Endometrial microvascular endothelial cells (primary cell): ENCODE results near the gene VAPA. TPM values are rescaled to one million over a fixed set of nuclear protein-coding genes. Genes with fewer than 3 reads are reported as not detected.

Experiments used
- in situ Hi-C: cut with HindIII; loops from 2 replicates; pipeline ENCODE4 v1.10.0; 2017; ENCODE audit warnings: low sequenced_read_pairs, low pct_unique_long_range_greater_than_20kb; ENCODE audit errors: inconsistent ontology term
- total RNA-seq: library from RNA; depleted of rRNA; stranded (reverse); fragments of >200 nt; gene quantifications from one replicate; pipeline ENCODE4 v1.2.3, GENCODE V29; 2015; ENCODE audit errors: inconsistent ontology term

Gene VAPA, protein sequence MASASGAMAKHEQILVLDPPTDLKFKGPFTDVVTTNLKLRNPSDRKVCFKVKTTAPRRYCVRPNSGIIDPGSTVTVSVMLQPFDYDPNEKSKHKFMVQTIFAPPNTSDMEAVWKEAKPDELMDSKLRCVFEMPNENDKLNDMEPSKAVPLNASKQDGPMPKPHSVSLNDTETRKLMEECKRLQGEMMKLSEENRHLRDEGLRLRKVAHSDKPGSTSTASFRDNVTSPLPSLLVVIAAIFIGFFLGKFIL
- total RNA-seq, result 218 TPM

DNA sequence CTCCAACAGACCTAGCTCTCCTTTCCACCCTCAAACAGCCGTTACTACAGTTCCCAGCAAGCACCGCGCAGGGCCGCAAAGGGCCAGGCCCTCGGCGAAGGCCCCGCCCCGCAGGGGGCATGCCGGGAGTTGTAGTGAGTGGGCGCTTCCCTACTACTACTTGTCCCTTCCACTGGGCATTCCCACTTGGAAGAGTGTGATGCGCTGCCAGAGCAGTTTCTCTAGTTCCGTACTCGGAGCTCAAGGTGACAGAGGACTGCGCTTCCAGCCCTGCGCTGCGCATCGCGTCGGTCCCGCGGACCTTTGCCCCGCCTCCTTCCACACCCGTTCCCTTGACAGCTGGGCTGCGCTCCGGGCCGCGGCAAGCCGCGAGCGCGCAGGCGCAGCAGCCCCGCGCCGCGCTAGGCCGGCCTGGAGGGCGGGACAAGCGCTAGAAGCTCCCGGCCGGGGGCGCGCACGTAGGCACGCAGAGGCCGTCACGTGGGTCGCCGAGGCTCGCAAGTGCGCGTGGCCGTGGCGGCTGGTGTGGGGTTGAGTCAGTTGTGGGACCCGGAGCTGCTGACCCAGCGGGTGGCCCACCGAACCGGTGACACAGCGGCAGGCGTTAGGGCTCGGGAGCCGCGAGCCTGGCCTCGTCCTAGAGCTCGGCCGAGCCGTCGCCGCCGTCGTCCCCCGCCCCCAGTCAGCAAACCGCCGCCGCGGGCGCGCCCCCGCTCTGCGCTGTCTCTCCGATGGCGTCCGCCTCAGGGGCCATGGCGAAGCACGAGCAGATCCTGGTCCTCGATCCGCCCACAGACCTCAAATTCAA lies at the start of gene VAPA:
Gene VAPA (plus strand): TSS at position 491 of the 808 bp plus-strand sequence. CDS start 241 bp downstream, at position 732.
- in situ Hi-C loops, result no loop called here

DNA sequence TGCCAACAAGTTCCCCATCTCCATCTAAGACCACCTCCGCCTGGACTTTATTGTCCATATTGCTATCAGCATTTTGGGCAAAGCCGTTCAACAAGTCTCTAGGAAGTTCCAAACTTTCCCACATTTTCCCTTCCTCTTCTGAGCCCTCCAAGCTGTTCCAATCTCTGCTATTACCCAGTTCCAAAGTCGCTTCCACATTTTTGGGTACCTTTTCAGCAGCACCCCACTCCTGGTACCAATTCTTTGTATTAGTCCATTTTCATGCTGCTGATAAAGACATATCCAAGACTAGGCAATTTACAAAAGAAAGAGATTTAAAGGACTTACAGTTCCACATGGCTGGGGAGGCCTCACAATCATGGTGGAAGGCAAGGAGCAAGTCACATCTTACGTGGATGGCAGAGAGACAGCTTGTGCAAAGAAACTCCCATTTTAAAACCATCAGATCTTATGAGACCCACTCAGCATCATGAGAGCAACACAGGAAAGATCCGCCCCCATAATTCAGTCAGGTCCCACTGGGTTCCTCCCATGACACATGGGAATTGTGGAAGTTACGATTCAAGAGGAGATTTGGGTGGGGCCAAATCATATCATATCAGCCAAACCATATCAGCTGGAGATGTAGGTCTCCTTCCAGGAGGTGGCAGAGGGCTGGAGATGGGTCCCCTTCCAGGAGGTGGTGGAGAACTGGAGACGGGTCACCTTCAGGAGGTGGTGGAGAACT lies 47.9 kb upstream of the VAPA start:
- in situ Hi-C loops, result no loop called here

DNA sequence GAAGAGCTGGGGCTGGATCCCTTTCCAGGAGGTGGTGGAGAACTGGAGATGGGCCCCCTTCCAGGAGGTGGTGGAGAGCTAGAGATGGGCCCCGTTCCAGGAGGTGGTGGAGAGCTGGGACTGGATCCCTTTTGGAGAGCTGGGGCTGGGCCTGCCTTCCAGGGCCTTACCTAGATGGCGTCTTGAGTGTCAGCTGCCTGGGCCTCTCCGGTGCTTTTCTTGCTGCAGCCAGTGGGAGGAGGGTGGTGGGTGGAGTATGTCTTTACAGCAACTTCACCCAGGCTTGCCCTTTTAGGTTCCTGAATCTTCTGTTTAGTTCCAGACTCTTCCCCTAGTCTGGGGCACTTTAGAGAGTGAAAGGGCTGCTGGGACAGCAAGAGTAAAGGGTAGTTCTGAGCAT lies 47.2 kb upstream of the VAPA start:
- in situ Hi-C loops, result no loop called here

DNA sequence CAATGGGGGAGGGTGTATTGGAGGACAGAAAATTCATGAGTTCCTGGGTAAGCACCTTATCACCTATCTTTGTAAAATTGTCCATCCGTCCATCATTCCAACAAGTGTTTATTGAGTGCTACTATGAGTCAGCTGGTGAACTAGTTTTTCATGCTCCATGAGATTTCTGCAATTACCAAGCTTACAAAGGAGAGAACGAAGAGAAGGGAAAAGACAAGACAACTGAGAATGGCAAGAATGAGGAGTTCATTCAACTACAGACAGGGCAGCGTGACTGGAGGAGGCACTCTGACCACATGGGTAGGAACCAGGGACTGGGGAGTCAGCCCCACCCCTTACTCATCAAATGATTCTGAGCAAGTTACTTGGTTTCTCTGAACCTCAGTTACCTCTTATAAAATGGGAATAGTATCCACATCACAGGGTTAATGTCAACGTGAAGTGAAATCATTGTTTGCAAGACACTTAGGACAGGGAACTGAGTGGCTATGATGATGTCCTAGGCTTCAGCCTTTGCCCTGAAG lies 46.7 kb upstream of the VAPA start:
- in situ Hi-C loops, result no loop called here

DNA sequence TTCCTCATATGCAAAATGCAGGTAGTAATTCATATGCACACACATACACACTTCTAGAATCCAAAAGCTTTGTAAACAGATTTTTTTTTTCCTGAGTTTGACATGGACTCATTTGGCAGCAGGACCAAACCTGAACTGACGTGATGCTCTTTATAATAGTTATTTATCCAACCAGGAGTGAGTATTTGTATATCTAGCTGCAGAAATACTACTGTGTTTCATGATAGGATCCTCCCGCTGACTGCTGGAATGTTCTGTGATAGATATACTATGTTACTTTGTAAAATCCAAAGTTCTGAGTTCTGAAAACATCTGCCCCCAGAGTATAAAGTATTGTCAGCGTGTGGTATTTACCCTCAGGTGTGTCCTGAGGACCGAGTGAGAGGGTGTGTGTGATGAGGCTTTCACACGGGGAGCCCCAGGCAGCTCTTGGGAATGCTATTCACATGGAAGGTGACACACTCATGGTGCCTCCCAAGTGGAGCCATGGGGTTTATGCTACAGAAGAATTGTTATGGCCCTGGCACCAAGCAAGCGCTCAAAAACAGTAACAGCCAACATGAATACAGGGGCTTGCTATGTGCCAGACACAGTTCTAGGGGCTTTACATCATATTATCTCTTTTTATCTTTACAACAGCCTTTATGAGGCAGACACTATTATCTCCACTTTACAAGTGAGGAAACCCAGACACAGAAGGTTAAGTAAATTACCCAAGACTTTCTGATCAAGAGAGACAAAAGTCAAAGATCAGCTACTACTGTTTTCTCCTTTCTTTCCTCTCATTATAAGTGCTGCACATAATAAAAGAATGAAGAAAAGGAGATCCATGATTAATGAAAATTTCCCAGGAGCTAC lies 44.7 kb upstream of the VAPA start:
- in situ Hi-C loops, result no loop called here

DNA sequence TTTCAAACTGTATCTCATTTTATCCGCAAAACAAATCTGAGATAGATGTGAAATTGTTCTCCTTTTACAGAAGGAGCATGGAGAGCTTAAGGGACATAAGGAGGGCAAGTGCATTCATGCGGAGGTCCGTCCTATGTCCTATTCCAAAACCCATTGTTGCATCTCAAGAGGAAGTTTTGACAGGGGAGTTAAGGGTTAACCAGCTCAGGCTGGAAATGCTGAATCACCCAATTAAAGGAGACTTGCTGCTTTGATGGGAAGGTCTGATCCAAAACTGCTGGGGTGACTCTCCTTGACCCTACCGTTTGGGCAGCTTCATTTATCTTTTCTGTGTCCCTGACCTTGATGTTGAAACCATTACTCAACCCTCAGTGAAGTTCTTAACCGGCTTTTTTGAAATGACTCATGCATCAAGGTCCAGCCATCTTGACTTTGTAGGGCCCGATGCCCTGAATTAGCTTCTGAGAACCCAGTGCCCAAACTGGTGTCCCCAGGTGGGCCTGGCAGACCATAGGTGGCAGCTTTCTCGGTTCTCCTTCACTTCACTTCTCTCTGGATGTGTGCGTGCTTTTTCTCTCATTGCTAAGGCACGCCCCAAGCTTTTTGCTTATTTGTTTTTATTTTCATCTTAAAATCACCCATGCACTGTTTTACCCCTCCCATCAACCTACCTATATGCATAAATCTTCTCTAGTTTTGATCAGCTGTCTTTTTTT lies 43.9 kb upstream of the VAPA start:
- in situ Hi-C loops, result no loop called here

DNA sequence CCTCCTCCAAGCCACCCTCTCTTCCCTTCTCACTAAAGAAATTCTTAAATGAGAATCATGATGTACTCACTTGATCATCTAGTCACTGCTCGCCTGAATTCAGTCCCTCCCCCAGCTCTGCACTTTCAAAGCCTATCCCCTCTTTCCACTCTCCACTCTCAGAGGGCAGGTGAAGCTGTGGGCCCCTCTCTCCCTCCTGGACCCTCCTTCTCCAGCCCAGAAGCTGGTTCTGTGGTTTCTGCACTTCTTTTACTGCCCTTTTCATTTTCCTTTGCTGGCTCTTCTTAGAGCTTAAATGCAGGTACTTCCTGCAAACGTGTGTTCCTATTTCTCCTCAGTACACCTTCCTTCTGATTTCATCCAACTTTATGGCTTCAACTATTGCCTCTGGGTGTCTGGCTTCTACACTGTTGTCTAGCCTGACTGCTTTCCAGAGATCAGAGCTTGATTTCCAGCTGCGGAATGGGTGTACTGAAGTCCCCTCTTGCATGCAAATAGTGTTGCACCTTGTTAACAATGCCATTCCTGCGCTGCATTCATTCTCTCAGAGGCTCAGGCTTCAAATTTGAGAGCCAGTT lies 43.3 kb upstream of the VAPA start:
- in situ Hi-C loops, result no loop called here

DNA sequence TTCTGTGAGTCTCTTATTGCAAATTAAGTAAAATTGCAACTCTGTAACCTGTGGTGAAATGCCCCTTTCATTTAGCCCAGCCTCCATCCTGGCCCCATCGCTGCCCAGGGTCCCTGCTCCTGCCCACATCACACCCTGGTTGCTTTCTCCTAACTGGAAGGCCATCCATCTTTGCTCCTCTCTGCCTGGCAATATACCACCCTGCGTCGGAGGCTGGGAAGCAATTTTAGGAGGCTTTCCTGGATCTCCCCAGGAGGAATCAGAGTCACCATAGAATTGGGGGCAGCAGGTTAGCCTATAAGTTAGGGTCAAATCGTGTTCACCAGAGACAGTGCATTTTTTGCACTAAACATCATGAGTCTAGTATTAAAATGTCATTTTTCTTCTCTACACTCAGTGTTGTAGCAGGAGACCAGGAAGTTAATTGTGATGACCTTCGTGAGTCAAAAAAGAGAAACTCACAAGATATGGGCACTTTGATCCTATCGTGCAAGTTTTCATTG lies 42.5 kb upstream of the VAPA start:
- in situ Hi-C loops, result no loop called here

DNA sequence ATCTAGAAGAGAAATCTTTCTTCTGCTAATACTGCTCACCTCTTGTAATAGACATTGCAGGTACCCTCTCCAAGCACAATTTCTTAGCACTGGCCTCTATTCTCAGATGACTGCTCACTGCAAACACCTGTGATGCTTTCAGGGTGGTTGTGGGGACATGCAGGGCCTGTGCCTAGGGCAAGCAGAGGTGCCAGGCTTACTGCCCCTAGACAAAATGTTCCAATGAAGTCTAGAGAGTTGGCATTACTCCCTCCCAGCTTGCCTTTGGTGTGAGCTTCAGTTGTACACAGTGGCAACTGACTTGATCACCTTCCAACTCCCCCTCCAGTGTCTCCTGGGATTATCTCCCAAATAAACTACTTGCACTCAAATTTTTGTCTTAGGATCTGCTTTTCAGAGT lies 41.0 kb upstream of the VAPA start:
- in situ Hi-C loops, result no loop called here

DNA sequence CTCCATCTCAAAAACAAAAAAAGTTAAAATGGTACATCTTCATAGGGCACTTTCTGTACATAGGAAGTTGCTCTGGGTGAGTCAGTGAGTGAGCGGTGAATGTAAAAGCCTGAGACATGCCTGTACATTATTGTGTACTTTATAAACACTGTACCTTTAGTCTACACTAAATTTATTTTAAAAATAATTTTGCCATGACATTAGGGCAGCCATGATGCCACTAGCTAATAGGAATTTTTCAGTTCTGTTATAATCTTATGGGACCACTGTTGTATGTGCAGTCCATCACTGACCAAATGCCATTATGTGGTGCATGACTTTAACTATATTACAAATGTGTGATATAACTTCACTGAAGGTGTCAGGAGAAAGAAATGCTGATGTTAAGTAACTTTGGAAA lies 39.1 kb upstream of the VAPA start:
- in situ Hi-C loops, result no loop called here

DNA sequence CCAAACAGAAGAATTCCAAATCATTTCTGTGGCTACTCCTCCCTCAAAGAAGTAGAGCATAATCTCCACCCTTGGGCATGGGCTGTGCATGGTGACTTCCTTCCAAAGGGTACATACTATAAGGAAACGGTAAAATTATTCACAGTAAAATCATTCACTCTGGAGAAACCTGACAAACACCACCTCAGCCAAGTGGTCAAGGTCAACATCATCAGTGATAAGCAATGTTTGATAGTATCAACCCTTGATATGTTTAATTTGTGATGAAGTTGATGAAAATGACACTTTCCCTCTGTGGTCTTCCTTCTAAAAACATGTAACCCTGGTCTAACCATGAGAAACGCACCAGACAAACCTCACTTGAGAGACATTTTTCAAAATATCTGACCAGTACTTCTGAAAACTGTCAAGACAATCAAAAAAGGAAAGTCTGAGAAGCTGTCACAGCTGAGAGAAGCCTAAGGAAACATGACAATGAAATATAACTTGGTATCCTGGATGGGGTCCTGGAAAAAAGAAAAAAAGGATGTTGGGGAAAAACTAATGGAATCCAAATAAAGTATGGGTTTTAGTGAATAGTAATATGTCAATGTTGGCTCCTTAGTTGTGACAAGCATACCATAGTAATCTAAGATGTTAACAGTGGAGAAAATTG lies 37.5 kb upstream of the VAPA start:
- in situ Hi-C loops, result no loop called here

DNA sequence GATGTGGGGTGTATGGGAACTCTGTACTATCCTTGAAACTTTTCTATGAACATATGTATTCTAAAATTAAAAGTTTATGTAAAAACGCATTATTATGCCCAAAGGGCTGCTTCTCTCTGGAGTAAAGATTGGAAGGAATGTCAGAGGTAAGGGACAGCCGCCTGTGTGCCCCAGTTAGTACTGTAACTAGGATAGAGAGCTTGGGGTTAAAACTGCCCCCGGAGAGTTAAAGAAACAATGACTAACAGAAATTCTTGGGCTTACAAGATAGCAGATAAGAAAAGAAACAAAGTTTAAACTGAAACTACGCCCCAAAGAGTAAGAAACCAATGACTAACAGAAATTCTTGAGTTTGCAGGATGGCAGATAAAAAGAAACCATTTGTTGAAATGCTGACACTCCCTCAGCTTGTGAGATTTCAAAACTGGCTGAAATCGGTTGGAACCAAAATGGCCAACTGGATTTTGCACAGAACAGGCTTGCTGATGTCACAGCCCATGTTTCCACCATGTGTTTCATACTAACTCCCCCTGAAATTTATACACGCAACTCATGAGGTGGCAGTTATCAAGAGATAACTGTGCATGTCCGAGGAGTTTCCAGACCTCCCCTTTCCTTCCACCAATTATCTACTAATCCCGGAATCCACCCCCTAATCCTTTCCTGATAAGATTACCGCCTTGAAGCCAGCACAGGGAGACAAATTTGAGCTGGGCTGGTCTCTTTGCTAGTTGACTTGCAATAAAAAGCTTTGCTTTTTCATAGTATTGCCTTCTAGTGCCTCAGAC lies 36.8 kb upstream of the VAPA start:
- in situ Hi-C loops, result no loop called here

DNA sequence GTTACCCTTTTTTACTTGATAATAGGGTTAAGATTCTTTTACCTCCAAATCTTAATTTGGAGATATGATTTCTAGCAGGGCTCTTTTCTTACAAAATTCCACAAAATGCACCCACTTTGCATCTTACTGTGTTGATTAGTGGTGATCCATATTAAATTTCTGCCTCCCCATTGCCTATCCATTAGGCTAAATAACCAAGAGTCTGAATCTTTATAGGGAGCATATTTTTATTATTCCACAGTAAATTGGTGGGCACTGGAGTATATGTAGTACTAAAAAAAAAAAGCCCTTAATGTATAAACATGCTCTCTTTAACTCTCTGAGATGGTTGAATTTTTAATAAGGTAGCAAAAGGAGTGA lies 36.2 kb upstream of the VAPA start:
- in situ Hi-C loops, result no loop called here

DNA sequence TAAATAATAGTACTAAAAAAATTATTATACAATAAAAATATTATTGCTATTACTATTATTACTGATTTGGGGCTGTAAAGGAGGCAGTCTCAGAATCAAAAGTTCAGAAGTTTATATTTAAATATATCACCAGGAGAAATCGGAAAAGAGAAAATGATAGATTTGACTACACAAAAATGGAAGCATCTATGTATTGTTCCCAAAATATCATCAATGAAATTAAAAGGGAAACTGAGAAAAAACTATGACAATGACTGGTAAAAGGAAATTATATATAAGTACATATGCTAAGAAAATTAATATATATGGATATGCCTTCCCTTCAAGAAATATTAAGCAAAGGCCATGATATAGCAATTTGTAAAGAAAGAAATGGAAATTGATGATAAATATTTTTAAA lies 35.7 kb upstream of the VAPA start:
- in situ Hi-C loops, result no loop called here

DNA sequence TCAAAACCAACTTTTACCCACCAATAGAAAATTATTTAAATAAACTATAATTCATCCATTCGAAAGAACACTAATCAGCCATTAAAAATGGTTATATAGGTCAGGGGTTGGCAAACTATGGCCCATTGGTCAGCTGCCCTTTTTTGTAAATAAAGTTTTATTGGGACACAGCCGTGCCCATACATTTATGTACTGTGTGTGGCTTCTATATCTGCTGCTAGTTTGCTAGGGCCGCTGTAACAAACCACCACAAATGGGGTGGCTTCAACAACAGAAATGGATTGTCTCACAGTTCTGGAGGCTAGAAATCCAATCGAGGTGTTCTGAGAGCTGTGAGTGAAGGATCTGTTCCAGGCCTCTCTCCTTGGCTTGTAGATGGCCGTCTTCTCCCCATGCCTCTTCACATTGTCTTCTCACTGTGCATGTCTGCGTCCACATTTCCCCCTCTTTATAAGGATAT lies 35.0 kb upstream of the VAPA start:
- in situ Hi-C loops, result no loop called here

DNA sequence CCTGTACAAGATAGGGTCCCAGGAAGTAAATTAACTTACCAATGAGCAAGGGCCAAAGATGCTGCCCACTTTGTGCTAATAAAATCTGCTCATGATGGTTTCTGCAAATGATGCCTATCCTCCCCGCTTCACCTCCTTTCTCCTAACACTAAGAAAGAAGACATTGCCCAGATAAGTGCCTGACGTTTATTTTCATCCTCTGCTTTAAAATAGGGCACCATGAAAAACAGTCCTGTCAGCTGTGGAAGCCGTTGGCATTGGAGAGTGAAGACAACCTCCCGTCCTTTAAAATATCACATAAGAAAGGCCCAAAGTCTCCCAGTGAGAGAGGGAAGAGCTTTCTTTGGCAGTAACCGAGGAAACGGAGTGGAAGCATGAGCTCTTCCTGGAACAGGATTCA lies 29.7 kb upstream of the VAPA start:
- in situ Hi-C loops, result no loop called here
